OCI-LY7 (cell line): Measurements from ENCODE around the gene AGRN. TPM values are rescaled to one million over a fixed set of nuclear protein-coding genes. Genes with fewer than 3 reads are reported as not detected.

Source experiments
- BruUV-seq: library from RNA; stranded (reverse); fragments of 400-500 nt; replicated peaks from 2 replicates; lab custom pipeline; 2021; lab: Mats Ljungman, UMichigan
- CTCF ChIA-PET: fragments of 300-600 bp; sonication (Branson Sonifier 250); formaldehyde crosslinking; loops from one replicate; lab custom pipeline; 2022; ENCODE audit warnings: antibody characterized with exemption; ENCODE audit not compliant: unreplicated experiment; lab: Charles Lee
- POLR2A ChIA-PET: fragments of 300-600 bp; sonication (Branson Sonifier 250); formaldehyde crosslinking; loops from one replicate; lab custom pipeline; 2022; ENCODE audit warnings: antibody characterized with exemption; lab: Charles Lee
- DNase-seq: peaks from one replicate; pipeline ENCODE4 v3.0.0-alpha.2; 2015; ENCODE audit warnings: low spot score
- H2AFZ ChIP-seq: fragments of 200-600 bp; sonication (generic), shearing (Covaris generic); 2 replicates; pipeline ENCODE4 v1.6.1; 2014; ENCODE audit warnings: mild to moderate bottlenecking, antibody characterized with exemption, low read length, moderate library complexity
- H3K27ac ChIP-seq: fragments of 200-600 bp; sonication (generic); 2 replicates; pipeline ENCODE4 v1.5.1; 2014; ENCODE audit warnings: mixed run types, low read depth, mild to moderate bottlenecking, moderate library complexity, low read length, inconsistent platforms; ENCODE audit not compliant: poor library complexity, severe bottlenecking
- H3K36me3 ChIP-seq: fragments of 200-600 bp; sonication (generic); 2 replicates; pipeline ENCODE4 v1.6.1; 2014; ENCODE audit warnings: mild to moderate bottlenecking, antibody characterized with exemption, low read length, moderate library complexity, mixed read lengths; ENCODE audit not compliant: insufficient read depth
- H3K4me1 ChIP-seq: fragments of 200-600 bp; sonication (generic); 2 replicates; pipeline ENCODE4 v1.5.1; 2014; ENCODE audit warnings: mild to moderate bottlenecking, low read length; ENCODE audit not compliant: insufficient read depth, poor library complexity, severe bottlenecking
- H3K4me2 ChIP-seq: fragments of 200-600 bp; sonication (generic); 2 replicates; pipeline ENCODE4 v1.6.1; 2014; ENCODE audit warnings: mild to moderate bottlenecking, low read length
- H3K4me3 ChIP-seq: fragments of 200-600 bp; sonication (generic); 2 replicates; pipeline ENCODE4 v1.5.1; 2014; ENCODE audit warnings: mild to moderate bottlenecking, low read depth, low read length; ENCODE audit not compliant: poor library complexity, severe bottlenecking
- H3K79me2 ChIP-seq: fragments of 200-600 bp; sonication (generic); 2 replicates; pipeline ENCODE4 v1.6.1; 2016; ENCODE audit warnings: low read depth, mild to moderate bottlenecking, low read length, moderate library complexity, mixed read lengths; ENCODE audit not compliant: insufficient read depth
- H3K9me2 ChIP-seq: fragments of 200-600 bp; sonication (generic); 2 replicates; pipeline ENCODE4 v1.6.1; 2016; ENCODE audit warnings: mild to moderate bottlenecking, low read length, mixed read lengths; ENCODE audit not compliant: insufficient read depth
- H3K9me3 ChIP-seq: fragments of 200-600 bp; sonication (generic); 2 replicates; pipeline ENCODE4 v1.6.1; 2014; ENCODE audit warnings: mild to moderate bottlenecking, mixed run types, low read length, mixed read lengths
- H4K20me1 ChIP-seq: fragments of 200-600 bp; sonication (generic); 2 replicates; pipeline ENCODE4 v1.6.1; 2014; ENCODE audit warnings: mild to moderate bottlenecking, antibody characterized with exemption, low read length, moderate library complexity, mixed read lengths; ENCODE audit not compliant: insufficient read depth
- CTCF ChIP-seq: fragments of 200-600 bp; sonication (generic); conservative IDR thresholded peaks from 2 replicates; pipeline ENCODE4 v1.5.1; 2014; ENCODE audit warnings: mild to moderate bottlenecking, antibody characterized with exemption, low read length, moderate library complexity, mixed read lengths
- EZH2phosphoT487 ChIP-seq: fragments of 200-600 bp; sonication (generic); IDR thresholded peaks from 2 replicates; pipeline ENCODE4 v1.6.1; 2018; ENCODE audit warnings: low read depth, borderline replicate concordance, mild to moderate bottlenecking, mixed run types, antibody characterized with exemption, low read length, moderate library complexity, mixed read lengths
- intact Hi-C: fragments of 100-400 bp; cut with micrococcal nuclease; formaldehyde crosslinking; loops from one replicate; pipeline ENCODE4 v1.10.0; 2022; ENCODE audit not compliant: unreplicated experiment
- total RNA-seq, 2 experiments: library from RNA; depleted of rRNA in 1 of 2; stranded (reverse); fragments of >200 nt in 1 of 2; shearing (Covaris generic) in 1 of 2; gene quantifications; 2 replicates each; pipeline ENCODE4 v1.2.3, GENCODE V29; 2014 to 2022

Gene AGRN
- total RNA-seq, 2 experiments from 2014 or later: 2.7 to 9.1 TPM

- no peaks in the 10 kb centered on the region for H4K20me1 ChIP-seq
- no peak overlapping the region for H3K4me2 ChIP-seq
- no peak overlapping the region for H2AFZ ChIP-seq
- POLR2A ChIA-PET: interaction anchor here (0.6 kb wide), 1 partner anchor 16 kb away, joined by 3 read pairs; no protein-coding TSS in a partner anchor
- H3K27ac ChIP-seq: no peak overlapping the region
- no peaks in the 10 kb centered on the region for H3K79me2 ChIP-seq
- TF ChIP-seq EZH2phosphoT487: no peak
- no peak for TF ChIP-seq CTCF
- no TSS peak for BruUV-seq
- DNase-seq: no peak
- intact Hi-C loops: no loop called here
- CTCF ChIA-PET: no interaction called here
- no peaks in the 10 kb centered on the region for H3K4me1 ChIP-seq
- H3K4me3 ChIP-seq: no peak overlapping the region
- no peaks in the 10 kb centered on the region for H3K9me2 ChIP-seq
- H3K9me3 ChIP-seq: no peaks in the 10 kb centered on the region
- no peaks in the 10 kb centered on the region for H3K36me3 ChIP-seq
These were observed 61.7 kb downstream of the AGRN start for GRCh38 chr1:1081311-1082238.

GRCh38 chr1:1082239-1082775 lies 62.4 kb downstream of the AGRN start:
- ChIA-PET POLR2A (interaction anchor here (0.6 kb wide), 1 partner anchor 15 kb away, joined by 3 read pairs; no protein-coding TSS in a partner anchor), CTCF (no interaction called here)
- Histone ChIP-seq H3K9me2 (no peaks in the 10 kb centered on the region), H3K4me2 (no peak overlapping the region), H3K4me3 (no peak overlapping the region), H3K9me3 (no peaks in the 10 kb centered on the region), H3K36me3 (no peaks in the 10 kb centered on the region), H2AFZ (no peak overlapping the region), H4K20me1 (no peaks in the 10 kb centered on the region), H3K27ac (no peak overlapping the region), H3K79me2 (no peaks in the 10 kb centered on the region), H3K4me1 (no peaks in the 10 kb centered on the region)
- TF ChIP-seq EZH2phosphoT487 (no peak), CTCF (no peak)
- BruUV-seq: no TSS peak
- DNase-seq: no peak
- intact Hi-C loops: no loop called here
